ENCODE measurements around the gene CPVL.

Gene CPVL

DNA sequence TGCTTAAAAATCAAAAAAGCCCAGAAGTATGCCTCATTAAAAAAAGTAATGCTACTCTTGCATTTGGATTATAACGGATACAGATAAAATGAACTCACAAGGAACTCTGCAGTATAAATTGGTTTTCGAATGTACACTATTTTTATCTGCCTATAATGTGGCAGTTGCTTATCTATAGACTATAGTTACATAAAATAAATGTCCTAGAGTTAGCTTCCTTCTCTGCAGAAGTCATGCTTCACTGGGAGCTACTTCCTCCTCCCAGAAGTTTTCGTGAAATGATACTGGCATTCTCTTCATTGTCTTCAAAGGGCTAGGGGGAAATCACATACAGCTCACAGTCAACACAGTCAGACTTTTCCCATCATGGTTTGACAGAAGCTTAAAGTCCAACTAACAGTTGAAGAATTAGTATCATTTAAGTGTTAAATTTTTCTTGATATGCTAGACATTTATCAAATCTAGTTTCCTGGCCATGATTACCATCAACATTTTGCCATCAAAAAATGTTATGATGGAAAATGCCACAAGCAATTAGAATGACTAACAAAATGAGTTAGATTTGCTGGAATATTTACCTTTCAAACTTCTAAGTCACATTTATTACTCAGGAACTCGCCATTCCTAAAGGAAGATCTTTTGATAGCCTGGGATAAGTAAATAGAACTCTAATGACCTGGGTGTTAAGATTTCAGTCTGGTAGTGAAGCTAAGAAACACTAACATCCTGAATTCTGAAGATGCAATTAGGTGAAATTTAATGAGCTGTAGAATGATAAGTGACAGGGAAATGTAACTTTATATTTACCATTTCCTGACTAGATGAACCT is 100.9 kb downstream of the CPVL start (continued):
- TF ChIP-seq ZNF548 (tag by site-specific recombination; IDR thresholded peaks at IDR 0.05) = no peak
- TF ChIP-seq FEZF1 (tag by site-specific recombination; IDR thresholded peaks at IDR 0.05) = no peak

DNA sequence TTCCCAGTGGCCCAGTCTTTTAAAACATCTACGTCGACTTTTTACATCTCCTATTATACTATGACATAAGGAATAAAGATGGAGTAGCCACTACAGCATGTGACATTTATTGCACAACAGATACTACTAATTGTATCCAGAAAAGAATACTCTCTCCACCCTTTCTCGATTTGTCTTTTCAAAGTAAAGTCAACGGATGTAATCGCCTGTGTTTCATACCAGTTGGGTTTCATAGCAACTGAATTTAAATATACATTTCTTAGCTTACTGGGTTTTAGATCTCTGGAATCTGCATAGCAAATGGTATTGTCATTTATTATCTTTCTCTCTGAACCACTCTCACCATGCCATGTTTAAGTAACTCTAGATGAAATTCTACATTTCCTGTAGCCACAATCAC is 101.8 kb downstream of the CPVL start:
- Histone ChIP-seq H3K36me3 (ENCODE audit: control insufficient read depth in 2 of 2, insufficient read depth in 1 of 2, low read length in 2 of 2) (no peaks in the 10 kb centered on the region; a peak in 1 of 3 replicates), H3K4me3 (ENCODE audit: low read depth, low read length) (no peak overlapping the region), H3K4me1 (ENCODE audit: control insufficient read depth, insufficient read depth, low read length) (peaks cover 5% of the 10 kb centered on the region; the same call in 1 of the 2 replicates), H3K9me3 (ENCODE audit: control insufficient read depth, insufficient read depth, low read depth, low read length) (no peaks in the 10 kb centered on the region), H3K27ac (ENCODE audit: extremely low read depth, low read depth, low read length) (no peak overlapping the region)
- TF ChIP-seq MZF1 (tag by site-specific recombination; IDR thresholded peaks at IDR 0.05; ENCODE audit: borderline replicate concordance) (no peak), ZNF16 (tag by site-specific recombination; IDR thresholded peaks at IDR 0.05; ENCODE audit: low read depth) (no peak), ZNF169 (tag by site-specific recombination; IDR thresholded peaks at IDR 0.05) (no peak), ZNF623 (tag by site-specific recombination; IDR thresholded peaks at IDR 0.05) (no peak), ZNF175 (tag by site-specific recombination; IDR thresholded peaks at IDR 0.05) (no peak), TCF7L2 (IDR thresholded peaks at IDR 0.05; ENCODE audit: borderline replicate concordance, low read depth, low read length) (no peak), ZNF501 (tag by site-specific recombination; IDR thresholded peaks at IDR 0.05) (no peak), BCL11B (tag by site-specific recombination; IDR thresholded peaks at IDR 0.05; ENCODE audit: low read depth) (no peak), SP3 (tag by site-specific recombination; IDR thresholded peaks at IDR 0.05) (no peak), MYNN (tag by site-specific recombination; IDR thresholded peaks at IDR 0.05; ENCODE audit: borderline replicate concordance) (no peak), ZNF24 (tag by site-specific recombination; IDR thresholded peaks at IDR 0.05) (no peak), ZNF354C (tag by site-specific recombination; IDR thresholded peaks at IDR 0.05; ENCODE audit: borderline replicate concordance, low read depth) (no peak), ZNF768 (tag by site-specific recombination; IDR thresholded peaks at IDR 0.05) (no peak)
- TF ChIP-seq, protein P1, sequence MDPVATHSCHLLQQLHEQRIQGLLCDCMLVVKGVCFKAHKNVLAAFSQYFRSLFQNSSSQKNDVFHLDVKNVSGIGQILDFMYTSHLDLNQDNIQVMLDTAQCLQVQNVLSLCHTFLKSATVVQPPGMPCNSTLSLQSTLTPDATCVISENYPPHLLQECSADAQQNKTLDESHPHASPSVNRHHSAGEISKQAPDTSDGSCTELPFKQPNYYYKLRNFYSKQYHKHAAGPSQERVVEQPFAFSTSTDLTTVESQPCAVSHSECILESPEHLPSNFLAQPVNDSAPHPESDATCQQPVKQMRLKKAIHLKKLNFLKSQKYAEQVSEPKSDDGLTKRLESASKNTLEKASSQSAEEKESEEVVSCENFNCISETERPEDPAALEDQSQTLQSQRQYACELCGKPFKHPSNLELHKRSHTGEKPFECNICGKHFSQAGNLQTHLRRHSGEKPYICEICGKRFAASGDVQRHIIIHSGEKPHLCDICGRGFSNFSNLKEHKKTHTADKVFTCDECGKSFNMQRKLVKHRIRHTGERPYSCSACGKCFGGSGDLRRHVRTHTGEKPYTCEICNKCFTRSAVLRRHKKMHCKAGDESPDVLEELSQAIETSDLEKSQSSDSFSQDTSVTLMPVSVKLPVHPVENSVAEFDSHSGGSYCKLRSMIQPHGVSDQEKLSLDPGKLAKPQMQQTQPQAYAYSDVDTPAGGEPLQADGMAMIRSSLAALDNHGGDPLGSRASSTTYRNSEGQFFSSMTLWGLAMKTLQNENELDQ (tag by site-specific recombination; IDR thresholded peaks at IDR 0.05; ENCODE audit: low read depth) = no peak
- TF ChIP-seq, protein P2, sequence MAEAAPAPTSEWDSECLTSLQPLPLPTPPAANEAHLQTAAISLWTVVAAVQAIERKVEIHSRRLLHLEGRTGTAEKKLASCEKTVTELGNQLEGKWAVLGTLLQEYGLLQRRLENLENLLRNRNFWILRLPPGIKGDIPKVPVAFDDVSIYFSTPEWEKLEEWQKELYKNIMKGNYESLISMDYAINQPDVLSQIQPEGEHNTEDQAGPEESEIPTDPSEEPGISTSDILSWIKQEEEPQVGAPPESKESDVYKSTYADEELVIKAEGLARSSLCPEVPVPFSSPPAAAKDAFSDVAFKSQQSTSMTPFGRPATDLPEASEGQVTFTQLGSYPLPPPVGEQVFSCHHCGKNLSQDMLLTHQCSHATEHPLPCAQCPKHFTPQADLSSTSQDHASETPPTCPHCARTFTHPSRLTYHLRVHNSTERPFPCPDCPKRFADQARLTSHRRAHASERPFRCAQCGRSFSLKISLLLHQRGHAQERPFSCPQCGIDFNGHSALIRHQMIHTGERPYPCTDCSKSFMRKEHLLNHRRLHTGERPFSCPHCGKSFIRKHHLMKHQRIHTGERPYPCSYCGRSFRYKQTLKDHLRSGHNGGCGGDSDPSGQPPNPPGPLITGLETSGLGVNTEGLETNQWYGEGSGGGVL (tag by site-specific recombination; IDR thresholded peaks at IDR 0.05) = no peak
- TF ChIP-seq, protein P3, sequence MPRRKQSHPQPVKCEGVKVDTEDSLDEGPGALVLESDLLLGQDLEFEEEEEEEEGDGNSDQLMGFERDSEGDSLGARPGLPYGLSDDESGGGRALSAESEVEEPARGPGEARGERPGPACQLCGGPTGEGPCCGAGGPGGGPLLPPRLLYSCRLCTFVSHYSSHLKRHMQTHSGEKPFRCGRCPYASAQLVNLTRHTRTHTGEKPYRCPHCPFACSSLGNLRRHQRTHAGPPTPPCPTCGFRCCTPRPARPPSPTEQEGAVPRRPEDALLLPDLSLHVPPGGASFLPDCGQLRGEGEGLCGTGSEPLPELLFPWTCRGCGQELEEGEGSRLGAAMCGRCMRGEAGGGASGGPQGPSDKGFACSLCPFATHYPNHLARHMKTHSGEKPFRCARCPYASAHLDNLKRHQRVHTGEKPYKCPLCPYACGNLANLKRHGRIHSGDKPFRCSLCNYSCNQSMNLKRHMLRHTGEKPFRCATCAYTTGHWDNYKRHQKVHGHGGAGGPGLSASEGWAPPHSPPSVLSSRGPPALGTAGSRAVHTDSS (tag by site-specific recombination; IDR thresholded peaks at IDR 0.05) = no peak
- ChIA-PET CTCF (no interaction called here), POLR2A (no interaction called here)

DNA sequence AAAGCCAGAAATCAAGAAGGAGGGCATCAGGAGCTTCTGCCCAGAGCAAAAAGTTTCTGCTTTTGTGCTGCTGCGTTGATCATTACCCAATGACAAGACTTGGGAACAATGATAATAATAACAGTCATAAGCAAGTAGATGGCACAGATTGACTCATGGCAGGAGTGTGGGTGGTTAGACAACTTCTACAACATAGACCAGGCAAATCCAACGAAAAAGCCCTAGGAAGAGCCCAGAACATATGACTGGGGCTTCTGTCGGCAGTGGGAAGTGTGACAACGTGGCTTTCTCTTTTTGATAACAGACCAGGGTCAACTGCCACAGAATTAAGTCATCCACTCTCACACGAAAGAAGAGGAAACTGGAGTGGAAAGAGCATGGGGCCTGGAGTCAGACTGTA is 102.8 kb downstream of the CPVL start:
- H3K4me1 ChIP-seq (ENCODE audit: control insufficient read depth, insufficient read depth, low read length) = peaks cover 5% of the 10 kb centered on the region; the same call in 1 of the 2 replicates
- H3K9me3 ChIP-seq (ENCODE audit: control insufficient read depth, insufficient read depth, low read depth, low read length) = no peaks in the 10 kb centered on the region
- no peak for TF ChIP-seq ZNF10 (tag by site-specific recombination; IDR thresholded peaks at IDR 0.05)
- TF ChIP-seq, protein P4, sequence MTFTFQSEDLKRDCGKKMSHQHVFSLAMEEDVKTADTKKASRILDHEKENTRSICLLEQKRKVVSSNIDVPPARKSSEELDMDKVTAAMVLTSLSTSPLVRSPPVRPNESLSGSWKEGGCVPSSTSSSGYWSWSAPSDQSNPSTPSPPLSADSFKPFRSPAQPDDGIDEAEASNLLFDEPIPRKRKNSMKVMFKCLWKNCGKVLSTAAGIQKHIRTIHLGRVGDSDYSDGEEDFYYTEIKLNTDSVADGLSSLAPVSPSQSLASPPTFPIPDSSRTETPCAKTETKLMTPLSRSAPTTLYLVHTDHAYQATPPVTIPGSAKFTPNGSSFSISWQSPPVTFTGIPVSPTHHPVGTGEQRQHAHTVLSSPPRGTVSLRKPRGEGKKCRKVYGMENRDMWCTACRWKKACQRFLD (tag by site-specific recombination; IDR thresholded peaks at IDR 0.05) = no peak
- no peak for TF ChIP-seq ZNF433 (tag by site-specific recombination; IDR thresholded peaks at IDR 0.05; ENCODE audit: low read depth)
- TF ChIP-seq ZNF48 (tag by site-specific recombination; IDR thresholded peaks at IDR 0.05) = no peak
- no peak for TF ChIP-seq ZNF544 (tag by site-specific recombination; IDR thresholded peaks at IDR 0.05)
- TF ChIP-seq FEZF1 (tag by site-specific recombination; IDR thresholded peaks at IDR 0.05) = no peak
- no peak for TF ChIP-seq ZNF529 (tag by site-specific recombination; IDR thresholded peaks at IDR 0.05; ENCODE audit: insufficient replicate concordance)
- no peak for TF ChIP-seq ZNF626 (tag by site-specific recombination; IDR thresholded peaks at IDR 0.05)
- no peak for TF ChIP-seq ZNF660 (tag by site-specific recombination; IDR thresholded peaks at IDR 0.05)
- TF ChIP-seq REPIN1 (tag by site-specific recombination; IDR thresholded peaks at IDR 0.05; ENCODE audit: low read depth) = no peak

More for the DNA sequence above, 102.8 kb downstream of the CPVL start:
- Histone ChIP-seq H3K27ac (ENCODE audit: extremely low read depth, low read depth, low read length) (no peak overlapping the region), H3K4me3 (ENCODE audit: low read depth, low read length) (no peak overlapping the region), H3K36me3 (ENCODE audit: control insufficient read depth in 2 of 2, insufficient read depth in 1 of 2, low read length in 2 of 2) (no peaks in the 10 kb centered on the region; a peak in 1 of 3 replicates)
- CTCF ChIA-PET = no interaction called here
- POLR2A ChIA-PET = no interaction called here

Measured in HEK293 (cell line).